ENCODE results near the gene PPM1L.

Gene PPM1L

GRCh38 chr3:160837394-160837980 lies 81.5 kb downstream of the PPM1L start:
- Histone ChIP-seq H3K4me3 (ENCODE audit: low read depth in 1 of 5, low read length in 5 of 5) (no peak overlapping the region), H3K9me3 (ENCODE audit: control insufficient read depth in 5 of 5, low read length in 5 of 5) (peaks cover 0 to 3% (median 0%) of the 10 kb centered on the region in 5 donors), H3K27ac (ENCODE audit: low read depth, low read length) (no peak overlapping the region), H3K4me1 (ENCODE audit: control insufficient read depth in 5 of 5, insufficient read depth in 5 of 5, low read length in 5 of 5) (no peaks in the 10 kb centered on the region), H3K9ac (ENCODE audit: low read length in 5 of 5) (no peak overlapping the region), H3K36me3 (ENCODE audit: control insufficient read depth in 5 of 5, insufficient read depth in 5 of 5, low read length in 5 of 5) (no peaks in the 10 kb centered on the region), H3K27me3 (ENCODE audit: control insufficient read depth in 5 of 5, insufficient read depth in 4 of 5, low read length in 5 of 5) (no peaks in the 10 kb centered on the region)

- no peaks in the 10 kb centered on the region for H3K4me1 ChIP-seq (ENCODE audit: control insufficient read depth in 5 of 5, insufficient read depth in 5 of 5, low read length in 5 of 5)
- H3K27me3 ChIP-seq (ENCODE audit: control insufficient read depth in 5 of 5, insufficient read depth in 4 of 5, low read length in 5 of 5) = no peaks in the 10 kb centered on the region
- H3K9ac ChIP-seq (ENCODE audit: low read length in 5 of 5) = no peak overlapping the region
- peaks cover 0 to 3% (median 0%) of the 10 kb centered on the region in 5 donors for H3K9me3 ChIP-seq (ENCODE audit: control insufficient read depth in 5 of 5, low read length in 5 of 5)
- no peaks in the 10 kb centered on the region for H3K36me3 ChIP-seq (ENCODE audit: control insufficient read depth in 5 of 5, insufficient read depth in 5 of 5, low read length in 5 of 5)
- no peak overlapping the region for H3K27ac ChIP-seq (ENCODE audit: low read depth, low read length)
- no peak overlapping the region for H3K4me3 ChIP-seq (ENCODE audit: low read depth in 1 of 5, low read length in 5 of 5)
Measured at GRCh38 chr3:160840590-160840989, 84.6 kb downstream of the PPM1L start.

- peaks cover 0 to 3% (median 0%) of the 10 kb centered on the region in 5 donors for H3K9me3 ChIP-seq (ENCODE audit: control insufficient read depth in 5 of 5, low read length in 5 of 5)
- H3K36me3 ChIP-seq (ENCODE audit: control insufficient read depth in 5 of 5, insufficient read depth in 5 of 5, low read length in 5 of 5) = no peaks in the 10 kb centered on the region
- no peak overlapping the region for H3K4me3 ChIP-seq (ENCODE audit: low read depth in 1 of 5, low read length in 5 of 5)
- H3K4me1 ChIP-seq (ENCODE audit: control insufficient read depth in 5 of 5, insufficient read depth in 5 of 5, low read length in 5 of 5) = no peaks in the 10 kb centered on the region
- no peak overlapping the region for H3K9ac ChIP-seq (ENCODE audit: low read length in 5 of 5)
- no peak overlapping the region for H3K27ac ChIP-seq (ENCODE audit: low read depth, low read length)
- H3K27me3 ChIP-seq (ENCODE audit: control insufficient read depth in 5 of 5, insufficient read depth in 4 of 5, low read length in 5 of 5) = no peaks in the 10 kb centered on the region
Measured at GRCh38 chr3:160841455-160841854, 85.4 kb downstream of the PPM1L start.

GRCh38 chr3:160842021-160843005 lies 86.3 kb downstream of the PPM1L start:
- H3K27ac ChIP-seq (ENCODE audit: low read depth, low read length) = no peak overlapping the region
- H3K4me1 ChIP-seq (ENCODE audit: control insufficient read depth in 5 of 5, insufficient read depth in 5 of 5, low read length in 5 of 5) = no peaks in the 10 kb centered on the region
- no peak overlapping the region for H3K4me3 ChIP-seq (ENCODE audit: low read depth in 1 of 5, low read length in 5 of 5)
- H3K27me3 ChIP-seq (ENCODE audit: control insufficient read depth in 5 of 5, insufficient read depth in 4 of 5, low read length in 5 of 5) = no peaks in the 10 kb centered on the region
- peaks cover 0 to 3% (median 0%) of the 10 kb centered on the region in 5 donors for H3K9me3 ChIP-seq (ENCODE audit: control insufficient read depth in 5 of 5, low read length in 5 of 5)
- H3K36me3 ChIP-seq (ENCODE audit: control insufficient read depth in 5 of 5, insufficient read depth in 5 of 5, low read length in 5 of 5) = no peaks in the 10 kb centered on the region
- H3K9ac ChIP-seq (ENCODE audit: low read length in 5 of 5) = no peak overlapping the region

GRCh38 chr3:160851629-160852210 lies 95.7 kb downstream of the PPM1L start:
- Histone ChIP-seq H3K4me3 (ENCODE audit: low read depth in 1 of 5, low read length in 5 of 5) (no peak overlapping the region), H3K9ac (ENCODE audit: low read length in 5 of 5) (no peak overlapping the region), H3K27me3 (ENCODE audit: control insufficient read depth in 5 of 5, insufficient read depth in 4 of 5, low read length in 5 of 5) (no peaks in the 10 kb centered on the region), H3K9me3 (ENCODE audit: control insufficient read depth in 5 of 5, low read length in 5 of 5) (peaks cover 0 to 3% (median 0%) of the 10 kb centered on the region in 5 donors), H3K27ac (ENCODE audit: low read depth, low read length) (no peak overlapping the region), H3K4me1 (ENCODE audit: control insufficient read depth in 5 of 5, insufficient read depth in 5 of 5, low read length in 5 of 5) (peaks cover 0 to 5% (median 0%) of the 10 kb centered on the region in 5 donors), H3K36me3 (ENCODE audit: control insufficient read depth in 5 of 5, insufficient read depth in 5 of 5, low read length in 5 of 5) (no peaks in the 10 kb centered on the region)

- Histone ChIP-seq H3K27ac (ENCODE audit: low read depth, low read length) (no peak overlapping the region), H3K9ac (ENCODE audit: low read length in 5 of 5) (no peak overlapping the region), H3K4me3 (ENCODE audit: low read depth in 1 of 5, low read length in 5 of 5) (no peak overlapping the region), H3K36me3 (ENCODE audit: control insufficient read depth in 5 of 5, insufficient read depth in 5 of 5, low read length in 5 of 5) (no peaks in the 10 kb centered on the region), H3K9me3 (ENCODE audit: control insufficient read depth in 5 of 5, low read length in 5 of 5) (peaks cover 0 to 3% (median 0%) of the 10 kb centered on the region in 5 donors), H3K4me1 (ENCODE audit: control insufficient read depth in 5 of 5, insufficient read depth in 5 of 5, low read length in 5 of 5) (peaks cover 0 to 5% (median 0%) of the 10 kb centered on the region in 5 donors), H3K27me3 (ENCODE audit: control insufficient read depth in 5 of 5, insufficient read depth in 4 of 5, low read length in 5 of 5) (no peaks in the 10 kb centered on the region)
Measured at GRCh38 chr3:160852856-160853255, 96.8 kb downstream of the PPM1L start.

GRCh38 chr3:160856450-160856849 lies 100.4 kb downstream of the PPM1L start:
- Histone ChIP-seq H3K4me1 (ENCODE audit: control insufficient read depth in 5 of 5, insufficient read depth in 5 of 5, low read length in 5 of 5) (no peaks in the 10 kb centered on the region), H3K36me3 (ENCODE audit: control insufficient read depth in 5 of 5, insufficient read depth in 5 of 5, low read length in 5 of 5) (no peaks in the 10 kb centered on the region), H3K27me3 (ENCODE audit: control insufficient read depth in 5 of 5, insufficient read depth in 4 of 5, low read length in 5 of 5) (no peaks in the 10 kb centered on the region), H3K9ac (ENCODE audit: low read length in 5 of 5) (no peak overlapping the region), H3K9me3 (ENCODE audit: control insufficient read depth in 5 of 5, low read length in 5 of 5) (peaks cover 0 to 3% (median 0%) of the 10 kb centered on the region in 5 donors), H3K27ac (ENCODE audit: low read depth, low read length) (no peak overlapping the region), H3K4me3 (ENCODE audit: low read depth in 1 of 5, low read length in 5 of 5) (no peak overlapping the region)

- Histone ChIP-seq H3K36me3 (ENCODE audit: control insufficient read depth in 5 of 5, insufficient read depth in 5 of 5, low read length in 5 of 5) (no peaks in the 10 kb centered on the region), H3K9me3 (ENCODE audit: control insufficient read depth in 5 of 5, low read length in 5 of 5) (peaks cover 0 to 3% (median 0%) of the 10 kb centered on the region in 5 donors), H3K27ac (ENCODE audit: low read depth, low read length) (no peak overlapping the region), H3K4me3 (ENCODE audit: low read depth in 1 of 5, low read length in 5 of 5) (no peak overlapping the region), H3K4me1 (ENCODE audit: control insufficient read depth in 5 of 5, insufficient read depth in 5 of 5, low read length in 5 of 5) (no peaks in the 10 kb centered on the region), H3K27me3 (ENCODE audit: control insufficient read depth in 5 of 5, insufficient read depth in 4 of 5, low read length in 5 of 5) (no peaks in the 10 kb centered on the region), H3K9ac (ENCODE audit: low read length in 5 of 5) (no peak overlapping the region)
Measured at GRCh38 chr3:160857476-160858119, 101.6 kb downstream of the PPM1L start.

- no peak overlapping the region for H3K27ac ChIP-seq (ENCODE audit: low read depth, low read length)
- H3K27me3 ChIP-seq (ENCODE audit: control insufficient read depth in 5 of 5, insufficient read depth in 4 of 5, low read length in 5 of 5) = no peaks in the 10 kb centered on the region
- H3K9me3 ChIP-seq (ENCODE audit: control insufficient read depth in 5 of 5, low read length in 5 of 5) = no peaks in the 10 kb centered on the region
- no peak overlapping the region for H3K9ac ChIP-seq (ENCODE audit: low read length in 5 of 5)
- H3K4me3 ChIP-seq (ENCODE audit: low read depth in 1 of 5, low read length in 5 of 5) = no peak overlapping the region
- no peaks in the 10 kb centered on the region for H3K36me3 ChIP-seq (ENCODE audit: control insufficient read depth in 5 of 5, insufficient read depth in 5 of 5, low read length in 5 of 5)
- H3K4me1 ChIP-seq (ENCODE audit: control insufficient read depth in 5 of 5, insufficient read depth in 5 of 5, low read length in 5 of 5) = no peaks in the 10 kb centered on the region
Measured at GRCh38 chr3:160860346-160860745, 104.3 kb downstream of the PPM1L start.
